Activated CD8-positive, alpha-beta memory T cell treated with anti-CD3 and anti-CD28 coated beads, Interleukin-2, amount 50 U/mL, for 1 hour (primary cell): ENCODE results near the gene TMEM267.
"Not testable (repeated sequence)": the region's sequence is repeated elsewhere in the genome, so short reads cannot be mapped to it uniquely, and the experiment has no call there.

Source experiments
- DNase-seq: peaks from one replicate; pipeline ENCODE4 v3.0.0-alpha.2; 2020; ENCODE audit errors: extremely low read depth

Gene TMEM267

DNA sequence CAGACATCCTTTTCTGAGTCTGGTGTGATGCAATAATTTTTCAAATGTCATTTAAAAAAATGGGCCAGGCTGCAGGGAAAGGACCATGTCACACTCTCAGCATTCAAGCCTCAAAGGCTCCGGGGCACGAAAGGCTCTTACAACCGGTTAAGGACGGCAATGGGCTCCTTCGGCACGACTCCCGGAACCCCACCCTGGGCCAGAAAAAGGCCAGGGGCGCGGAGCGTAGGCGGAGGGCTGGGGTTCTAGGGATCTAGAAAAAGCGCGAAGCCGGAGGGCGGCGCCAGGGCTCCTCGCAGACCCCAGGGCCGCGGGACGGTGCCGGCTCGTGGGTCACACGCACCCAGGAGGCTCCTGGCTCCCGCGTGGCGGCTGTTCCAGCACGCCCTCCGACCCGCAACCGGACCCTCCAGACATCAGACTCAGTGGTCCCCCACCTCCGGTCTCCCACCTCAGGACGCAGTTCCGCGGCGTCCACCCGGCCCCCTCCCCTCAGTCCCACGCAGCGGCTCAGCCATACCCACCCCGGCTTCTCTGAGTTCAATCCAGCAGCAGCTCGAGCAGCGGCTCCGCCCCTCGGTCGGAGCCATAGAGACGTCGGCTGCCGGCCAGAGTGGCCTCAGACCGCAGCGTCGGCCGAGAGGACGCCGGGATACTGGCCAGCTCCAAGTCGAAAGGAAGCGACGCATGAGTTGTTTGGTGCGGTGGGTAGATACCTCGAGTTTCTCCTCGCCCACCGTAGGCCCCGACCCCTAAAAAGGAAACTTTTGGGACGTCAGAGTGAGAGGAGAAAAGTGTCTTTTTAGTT lies at the start of gene TMEM267:
TSS of gene TMEM267 (minus strand) at position 568 of the 808 bp plus-strand sequence. CDS start 29,896 bp downstream, outside the sequence.
- peak; percentile 64 for DNase-seq

DNA sequence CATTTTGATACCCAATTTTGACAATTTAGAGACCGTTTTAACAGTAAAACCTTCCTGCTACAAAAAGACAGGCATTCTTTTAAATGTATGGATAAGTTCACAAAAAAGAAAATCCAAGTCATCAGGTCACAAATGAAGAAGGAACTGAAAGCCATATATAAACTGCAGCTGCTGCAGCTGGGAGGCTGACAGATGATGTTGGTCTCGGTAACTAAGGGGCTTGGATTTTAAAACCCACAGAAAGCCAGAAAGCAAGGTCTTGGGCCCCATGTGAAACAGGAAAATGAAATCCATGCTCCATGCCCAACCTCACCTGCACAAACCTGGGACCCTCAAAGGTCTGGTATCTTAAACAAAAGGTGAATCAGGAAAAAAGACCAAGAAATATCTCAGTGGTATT lies 47.0 kb upstream of the TMEM267 start:
- no peak for DNase-seq

DNA sequence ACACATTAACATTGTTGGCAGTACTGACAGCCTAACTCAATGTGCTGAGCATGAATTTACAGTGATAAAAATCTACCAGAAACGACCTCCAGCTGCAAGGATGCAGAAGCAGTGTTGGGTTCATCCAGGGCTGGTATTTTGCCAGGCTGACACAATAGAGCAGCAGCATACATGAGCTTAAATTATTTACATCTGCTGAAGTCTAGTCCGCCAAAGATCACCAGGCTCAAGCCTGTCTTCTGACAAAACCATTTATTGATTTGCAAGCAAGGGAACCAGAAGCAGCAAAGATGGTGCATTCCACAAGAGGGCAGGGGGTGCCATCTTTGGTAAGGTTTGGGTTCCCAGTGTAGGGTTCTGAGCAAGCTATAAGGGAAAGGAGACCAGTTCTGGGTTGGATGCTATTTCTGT lies 40.0 kb upstream of the TMEM267 start:
- DNase-seq, result no peak

GRCh38 chr5:43520615-43521014 lies 37.0 kb upstream of the TMEM267 start:
- no peak for DNase-seq

DNA sequence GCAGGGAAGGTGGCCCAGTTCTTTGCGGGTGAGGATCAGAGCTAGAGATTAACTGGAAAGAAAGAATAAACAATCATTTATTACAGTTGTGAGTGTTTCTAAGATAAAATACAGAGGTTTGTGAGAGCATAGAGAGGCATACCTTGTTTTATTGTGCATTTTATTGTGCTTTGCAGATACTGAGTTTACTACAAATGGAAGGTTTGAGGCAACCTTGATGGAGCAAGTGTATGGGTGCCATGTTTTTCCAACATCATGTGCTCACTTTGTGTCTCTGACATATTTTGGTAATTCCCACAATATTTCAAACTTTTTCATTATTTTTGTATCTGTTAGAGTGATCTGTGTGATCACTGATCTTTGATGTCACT lies 32.0 kb upstream of the TMEM267 start:
- DNase-seq, result no peak

- DNase-seq, result peak; percentile 84
Measured at GRCh38 chr5:43514816-43515677, 31.4 kb upstream of the TMEM267 start, which contains the start of gene C5orf34. Gene C5orf34 (minus strand): TSS chr5:43515148. CDS start chr5:43509339, 5,809 bp downstream.

DNA sequence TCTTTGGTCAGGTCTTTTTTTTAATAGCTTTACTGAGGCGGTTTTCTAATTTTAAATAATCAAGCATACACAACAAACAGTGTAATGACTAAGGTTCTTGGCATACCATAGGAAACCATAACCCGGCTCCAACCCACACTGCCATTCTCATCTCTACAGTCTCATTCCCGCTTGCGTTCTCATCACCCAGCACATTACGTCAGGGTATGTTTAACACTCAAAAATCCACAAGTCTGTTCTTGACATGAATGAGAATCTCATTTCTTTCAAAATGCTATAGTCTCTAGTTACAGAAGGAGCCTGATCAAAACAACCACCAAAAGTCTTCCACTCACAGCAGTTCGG lies 30.8 kb upstream of the TMEM267 start:
- no peak for DNase-seq

DNA sequence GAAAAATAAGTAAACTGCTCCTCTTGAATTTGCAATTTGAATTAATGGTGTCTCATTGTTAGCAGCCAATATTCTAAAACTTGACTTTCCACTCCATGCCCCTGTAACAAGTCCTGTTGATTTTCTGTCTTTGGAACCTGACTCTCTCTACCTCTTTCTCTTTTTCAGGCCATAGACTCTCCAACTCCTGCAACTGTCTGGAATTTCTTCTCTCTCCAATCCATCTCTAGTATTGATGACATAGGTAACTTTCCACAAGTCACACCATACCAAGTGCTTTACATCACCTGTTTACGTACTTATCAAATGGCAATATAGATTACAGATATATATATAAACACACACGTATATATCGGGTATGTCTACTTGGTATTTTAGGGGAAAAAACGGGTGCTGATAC lies 30.4 kb upstream of the TMEM267 start:
- no peak for DNase-seq

GRCh38 chr5:43511062-43511461 lies 27.4 kb upstream of the TMEM267 start:
- DNase-seq, result not testable (repeated sequence)

- DNase-seq, result no peak
Measured at GRCh38 chr5:43498581-43498980, 14.9 kb upstream of the TMEM267 start.

DNA sequence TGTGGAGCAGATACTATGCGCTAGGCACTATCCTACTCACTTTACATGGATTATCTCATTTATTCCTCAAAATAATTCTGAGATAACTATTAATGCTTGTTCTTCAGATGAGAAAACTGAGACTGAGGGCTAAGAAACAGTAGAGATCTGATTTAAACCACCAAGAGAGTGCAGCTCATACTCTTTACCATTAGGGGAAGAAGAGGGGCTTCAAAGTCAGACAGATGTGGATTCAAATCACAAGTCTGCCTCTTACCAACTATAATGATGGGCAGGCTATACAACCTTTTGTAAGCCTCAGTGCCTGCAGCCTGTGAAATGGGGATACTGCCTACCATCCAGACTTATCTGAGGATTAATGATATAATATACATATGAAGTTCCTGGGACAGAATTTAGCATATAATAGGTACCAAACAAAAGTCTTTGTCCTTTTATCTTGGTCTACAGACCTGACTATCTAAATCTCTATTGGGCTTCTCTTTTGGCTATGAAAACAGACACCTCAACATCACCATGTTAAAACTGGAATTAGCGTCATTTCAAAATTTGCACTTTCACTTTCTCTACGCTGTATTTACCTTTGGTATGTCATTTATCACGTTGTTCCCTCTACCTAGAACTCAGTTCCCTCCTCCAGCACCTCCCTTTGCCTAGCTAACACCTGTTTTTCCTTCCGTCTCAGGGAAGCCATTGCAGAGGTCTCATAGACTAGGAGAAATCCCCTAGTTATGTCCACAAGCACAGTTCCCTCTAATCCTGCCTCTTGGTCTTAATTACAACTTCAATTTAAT lies 13.8 kb upstream of the TMEM267 start:
- DNase-seq, result no peak

- DNase-seq, result no peak
Measured at GRCh38 chr5:43491326-43491725, 7.7 kb upstream of the TMEM267 start.

GRCh38 chr5:43486353-43486752 lies 2.7 kb upstream of the TMEM267 start:
- no peak for DNase-seq

GRCh38 chr5:43485406-43485805 lies 1.7 kb upstream of the TMEM267 start:
- no peak for DNase-seq

DNA sequence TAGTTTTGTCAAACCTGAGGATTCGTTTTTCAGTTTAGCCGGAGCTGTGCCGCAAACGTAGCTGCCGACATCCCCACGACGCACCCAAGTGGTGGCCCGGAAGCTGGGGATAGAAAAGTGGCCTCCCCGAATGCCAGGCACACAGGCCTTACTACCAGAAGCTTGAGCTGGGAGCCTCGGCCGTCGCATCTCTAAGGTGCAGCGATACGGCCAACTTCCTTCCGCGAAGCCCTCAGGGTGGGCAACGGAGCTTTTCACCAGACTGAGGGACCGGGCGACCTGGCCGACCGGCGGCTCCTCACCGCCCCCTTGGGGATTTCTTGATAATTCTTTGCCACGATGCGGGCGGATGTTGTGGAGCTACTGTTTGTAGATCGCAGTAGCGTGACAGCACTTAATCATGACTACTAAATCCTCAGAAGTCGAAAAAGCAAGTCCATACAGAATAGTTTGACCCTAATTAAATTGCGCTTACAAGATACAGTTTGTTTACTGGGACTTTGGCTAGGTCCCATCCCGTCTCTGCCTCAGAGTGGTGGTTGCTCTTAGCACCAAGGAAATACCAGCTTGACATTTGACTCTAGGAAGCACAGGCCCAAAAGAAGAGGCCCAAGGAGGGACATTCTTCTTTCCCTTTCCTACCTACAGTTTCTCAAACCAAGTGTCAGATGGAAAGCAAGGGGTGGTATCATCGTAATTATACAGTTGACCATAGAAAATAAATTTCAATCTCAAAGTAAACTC lies 613 bp upstream of the TMEM267 start:
- DNase-seq, result peak; percentile 65

DNA sequence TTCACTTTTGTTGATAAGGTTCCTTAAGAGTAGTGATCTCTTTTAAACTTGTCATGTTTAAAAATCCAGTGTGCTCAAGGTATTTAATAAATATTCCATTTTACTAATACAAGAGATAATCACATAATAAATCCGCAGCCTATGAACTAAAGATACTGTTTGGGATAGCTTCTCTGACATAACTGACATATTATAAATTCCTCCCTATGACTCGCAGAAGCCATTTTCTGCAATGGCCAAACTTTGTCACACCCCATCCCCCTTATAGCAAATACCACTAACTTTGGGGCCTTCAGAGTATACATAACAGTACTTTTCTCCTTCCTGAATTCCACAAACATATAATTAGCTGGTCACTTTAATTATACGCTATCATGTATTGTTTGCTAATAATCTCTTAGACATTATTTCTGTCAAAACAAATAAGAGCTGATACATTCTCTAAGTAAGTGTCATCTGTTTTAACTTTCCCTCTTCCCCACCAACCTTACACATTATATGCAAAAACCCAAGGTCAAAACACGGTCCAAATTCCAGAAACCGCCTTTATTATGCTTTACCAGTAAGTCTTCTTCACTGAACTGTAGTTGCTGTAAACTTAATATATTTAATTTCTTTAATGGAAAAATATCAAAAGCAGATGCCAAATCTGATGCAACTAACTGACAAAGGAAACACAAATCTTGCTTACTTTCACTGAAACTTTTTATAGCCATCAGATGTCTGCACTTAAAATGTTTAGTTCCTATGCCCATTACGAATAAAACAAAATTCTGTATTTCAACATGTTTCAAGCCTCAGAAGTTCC lies 971 bp downstream of the TMEM267 start:
- DNase-seq, result no peak

DNA sequence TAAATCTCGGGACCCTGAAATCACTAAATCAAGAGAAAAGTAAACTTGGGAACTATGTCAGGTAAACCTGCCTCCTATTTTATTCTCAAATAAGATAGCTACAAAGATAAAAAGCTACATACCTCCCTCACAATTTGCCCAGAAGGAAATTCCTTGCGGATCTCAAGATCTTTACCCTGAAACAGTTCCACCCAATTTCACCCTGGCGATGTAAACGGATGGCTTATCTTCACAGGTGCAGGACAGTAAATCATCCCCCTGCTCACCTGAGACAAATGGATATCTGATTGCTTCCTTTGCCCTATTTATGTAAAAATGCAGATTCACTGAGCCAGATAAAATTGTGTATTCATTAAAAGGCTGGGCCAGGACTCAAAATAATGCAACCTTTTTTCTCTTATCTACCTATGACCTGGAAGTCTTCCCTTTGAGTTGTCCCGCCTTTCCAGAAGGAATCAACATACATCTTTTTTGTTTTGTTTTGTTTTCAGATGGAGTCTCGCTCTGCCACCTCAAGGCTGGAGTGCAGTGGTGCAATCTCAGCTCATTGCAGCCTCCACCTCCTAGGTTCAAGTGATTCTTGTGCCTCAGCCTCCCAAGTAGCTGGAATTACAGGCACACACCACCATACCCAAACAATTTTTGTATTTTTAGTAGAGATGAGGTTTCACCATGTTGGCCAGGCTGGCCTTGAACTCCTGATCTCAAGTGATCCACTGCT lies 13.8 kb downstream of the TMEM267 start:
- DNase-seq, result no peak

- DNase-seq, result no peak
Measured at GRCh38 chr5:43467100-43467499, 16.6 kb downstream of the TMEM267 start.

- DNase-seq, result not testable (repeated sequence)
Measured at GRCh38 chr5:43465455-43465854, 18.2 kb downstream of the TMEM267 start.

DNA sequence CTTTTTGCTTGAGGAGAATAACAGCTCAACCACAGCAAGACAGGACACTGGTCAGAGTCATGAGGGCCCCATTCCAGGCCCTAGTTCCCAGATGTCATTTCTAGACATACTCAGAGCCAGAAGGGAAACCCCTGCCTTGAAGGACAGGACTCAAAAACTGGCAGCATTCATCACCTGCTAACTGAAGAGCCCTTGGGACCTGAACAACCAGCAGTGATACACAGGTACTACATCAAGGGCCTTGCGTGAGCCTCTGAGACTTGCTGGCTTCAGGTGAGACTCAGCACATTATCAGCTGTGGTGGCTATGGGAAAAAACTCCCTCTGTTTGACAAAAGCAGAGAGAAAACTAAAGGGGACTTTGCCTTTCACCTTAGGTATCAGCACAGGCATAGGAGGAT lies 22.6 kb downstream of the TMEM267 start:
- no peak for DNase-seq
